WTC11 (cell line): ENCODE data around the gene IL13RA2. TPM values are rescaled to one million over a fixed set of nuclear protein-coding genes. Genes with fewer than 3 reads are reported as not detected.

ENCODE experiments used
- ATAC-seq: fragments of 200-7000 bp; cut with Tn5 transposase; 2 replicates; pipeline ENCODE4 v1.10.0; 2021; ENCODE audit warnings: mild to moderate bottlenecking, moderate library complexity
- CTCF ChIA-PET: fragments of 300-600 bp; sonication (Branson Sonifier 250); formaldehyde crosslinking; loops from one replicate; lab custom pipeline; 2021; ENCODE audit warnings: antibody characterized with exemption; lab: Charles Lee
- POLR2A ChIA-PET: fragments of 350-600 bp; sonication (Branson Sonifier 250); formaldehyde crosslinking; loops from one replicate; lab custom pipeline; 2021; ENCODE audit warnings: antibody characterized with exemption; lab: Charles Lee
- DNase-seq: peaks from one replicate; pipeline ENCODE4 v3.0.0; 2021; ENCODE audit warnings: low spot score
- H3K27ac Mint-ChIP-seq: 2 replicates; pipeline ENCODE4 v1.8.0; 2021; ENCODE audit warnings: mixed read lengths
- H3K27me3 Mint-ChIP-seq: 2 replicates; pipeline ENCODE4 v1.8.0; 2021; ENCODE audit warnings: low read depth, mild to moderate bottlenecking, moderate library complexity, mixed read lengths
- H3K36me3 Mint-ChIP-seq: 2 replicates; pipeline ENCODE4 v1.8.0; 2021; ENCODE audit warnings: mixed read lengths
- H3K4me1 Mint-ChIP-seq: 2 replicates; pipeline ENCODE4 v1.8.0; 2022; ENCODE audit warnings: mixed read lengths
- H3K4me3 Mint-ChIP-seq: 2 replicates; pipeline ENCODE4 v1.8.0; 2021; ENCODE audit warnings: mild to moderate bottlenecking, moderate library complexity, mixed read lengths
- H3K9me3 Mint-ChIP-seq: 2 replicates; pipeline ENCODE4 v1.8.0; 2021; ENCODE audit warnings: mixed read lengths
- ARID4B ChIP-seq: sonication (generic); formaldehyde crosslinking; IDR thresholded peaks from 2 replicates; pipeline ENCODE4 v1.8.0; 2023; ENCODE audit warnings: missing genetic modification reagents, mild to moderate bottlenecking, borderline replicate concordance
- CREB1 ChIP-seq: sonication (generic); formaldehyde crosslinking; IDR thresholded peaks from 2 replicates; pipeline ENCODE4 v1.8.0; 2023; ENCODE audit warnings: mild to moderate bottlenecking, missing genetic modification reagents
- CREM ChIP-seq: sonication (generic); formaldehyde crosslinking; IDR thresholded peaks from 2 replicates; pipeline ENCODE4 v1.8.1; 2022; ENCODE audit warnings: mild to moderate bottlenecking, missing genetic modification reagents, moderate library complexity
- FOXP1 ChIP-seq: sonication (generic); formaldehyde crosslinking; IDR thresholded peaks from 2 replicates; pipeline ENCODE4 v1.8.0; 2022; ENCODE audit warnings: missing genetic modification reagents, mild to moderate bottlenecking, moderate library complexity, borderline replicate concordance
- GTF2I ChIP-seq: fragments of 250-450 bp; sonication (Bioruptor Pico); conservative IDR thresholded peaks from 2 replicates; pipeline ENCODE4 v1.4.0; 2021; ENCODE audit warnings: mild to moderate bottlenecking
- JAZF1 ChIP-seq: fragments of 250-450 bp; sonication (Bioruptor Pico); IDR thresholded peaks from 2 replicates; pipeline ENCODE4 v1.9.0; 2021; ENCODE audit warnings: moderate library complexity, mild to moderate bottlenecking, inconsistent platforms
- KAT7 ChIP-seq: sonication (generic); formaldehyde crosslinking; IDR thresholded peaks from 2 replicates; pipeline ENCODE4 v1.8.1; 2023; ENCODE audit warnings: missing genetic modification reagents, mild to moderate bottlenecking, borderline replicate concordance
- MAX ChIP-seq: sonication (generic); formaldehyde crosslinking; IDR thresholded peaks from 2 replicates; pipeline ENCODE4 v1.8.0; 2022; ENCODE audit warnings: mild to moderate bottlenecking, missing genetic modification reagents
- MXD4 ChIP-seq: fragments of 250-450 bp; sonication (Bioruptor Pico); IDR thresholded peaks from 2 replicates; pipeline ENCODE4 v1.8.0; 2021; ENCODE audit warnings: mild to moderate bottlenecking, moderate library complexity, borderline replicate concordance
- NFATC4 ChIP-seq: fragments of 250-450 bp; sonication (Bioruptor Pico); IDR thresholded peaks from 2 replicates; pipeline ENCODE4 v1.9.0; 2021; ENCODE audit warnings: mild to moderate bottlenecking
- NFE2L1 ChIP-seq: sonication (generic); formaldehyde crosslinking; IDR thresholded peaks from 2 replicates; pipeline ENCODE4 v1.8.1; 2023; ENCODE audit warnings: missing genetic modification reagents
- NR1H2 ChIP-seq: sonication (generic); formaldehyde crosslinking; IDR thresholded peaks from 2 replicates; pipeline ENCODE4 v1.9.0; 2021; ENCODE audit warnings: mild to moderate bottlenecking, moderate library complexity, missing genetic modification reagents
- PRRX2 ChIP-seq: fragments of 250-450 bp; sonication (Bioruptor Pico); IDR thresholded peaks from 2 replicates; pipeline ENCODE4 v1.8.0; 2021; ENCODE audit warnings: mild to moderate bottlenecking
- SOX15 ChIP-seq: fragments of 250-450 bp; sonication (Bioruptor Pico); IDR thresholded peaks from 2 replicates; pipeline ENCODE4 v1.9.0; 2021; ENCODE audit warnings: mild to moderate bottlenecking
- SP1 ChIP-seq: sonication (generic); formaldehyde crosslinking; conservative IDR thresholded peaks from 2 replicates; pipeline ENCODE4 v1.8.1; 2022; ENCODE audit warnings: missing genetic modification reagents
- TEAD1 ChIP-seq: sonication (generic); formaldehyde crosslinking; IDR thresholded peaks from 2 replicates; pipeline ENCODE4 v1.8.0; 2022; ENCODE audit warnings: mild to moderate bottlenecking, missing genetic modification reagents
- TEAD4 ChIP-seq: sonication (generic); formaldehyde crosslinking; IDR thresholded peaks from 2 replicates; pipeline ENCODE4 v1.8.0; 2022; ENCODE audit warnings: mild to moderate bottlenecking, missing genetic modification reagents
- USF1 ChIP-seq: sonication (generic); formaldehyde crosslinking; IDR thresholded peaks from 2 replicates; pipeline ENCODE4 v1.8.0; 2022; ENCODE audit warnings: mild to moderate bottlenecking, missing genetic modification reagents
- ZBTB21 ChIP-seq: sonication (generic); formaldehyde crosslinking; IDR thresholded peaks from 2 replicates; pipeline ENCODE4 v1.8.1; 2023; ENCODE audit warnings: mild to moderate bottlenecking, missing genetic modification reagents, borderline replicate concordance
- ZNF219 ChIP-seq: sonication (generic); formaldehyde crosslinking; IDR thresholded peaks from 2 replicates; pipeline ENCODE4 v1.8.0; 2023; ENCODE audit warnings: missing genetic modification reagents, mild to moderate bottlenecking, borderline replicate concordance
- ZNF396 ChIP-seq: fragments of 250-450 bp; sonication (Bioruptor Pico); IDR thresholded peaks from 2 replicates; pipeline ENCODE4 v1.8.0; 2021; ENCODE audit warnings: mild to moderate bottlenecking, moderate library complexity, borderline replicate concordance
- total RNA-seq: library from RNA; stranded (reverse); gene quantifications from 3 replicates; pipeline ENCODE4 v1.2.3, GENCODE V29; 2021

Gene IL13RA2
- total RNA-seq, 1 experiment from 2014 or later, result not detected

GRCh38 chrX:115058276-115058675 is 40.9 kb upstream of the IL13RA2 start (continued):
- no peak for TF ChIP-seq MAX (CRISPR knock-in tag)

- ChIA-PET CTCF (no interaction called here), POLR2A (no interaction called here)
- H3K9me3 Mint-ChIP-seq, result no peaks in the 10 kb centered on the region
- no peaks in the 10 kb centered on the region for H3K36me3 Mint-ChIP-seq
- ATAC-seq (no peak), DNase-seq (no peak)
- no peak overlapping the region for H3K27ac Mint-ChIP-seq
- peaks cover 44% of the 10 kb centered on the region for H3K27me3 Mint-ChIP-seq
- no peaks in the 10 kb centered on the region for H3K4me1 Mint-ChIP-seq
- no peak for TF ChIP-seq ARID4B (CRISPR knock-in tag)
- no peak for TF ChIP-seq FOXP1 (CRISPR knock-in tag)
- TF ChIP-seq TEAD1 (CRISPR knock-in tag), result no peak
- TF ChIP-seq SP1 (CRISPR knock-in tag), result no peak
- TF ChIP-seq PRRX2 (CRISPR knock-in tag), result no peak
- TF ChIP-seq KAT7 (CRISPR knock-in tag), result no peak
- TF ChIP-seq JAZF1 (CRISPR knock-in tag), result no peak
- no peak for TF ChIP-seq ZNF396
- TF ChIP-seq NFE2L1 (CRISPR knock-in tag), result no peak
- no peak for TF ChIP-seq ZBTB21 (CRISPR knock-in tag)
- TF ChIP-seq NR1H2 (CRISPR knock-in tag), result no peak
- TF ChIP-seq TEAD4 (CRISPR knock-in tag), result no peak
- TF ChIP-seq GTF2I (CRISPR knock-in tag), result no peak
- TF ChIP-seq CREM (CRISPR knock-in tag), result no peak
- H3K4me3 Mint-ChIP-seq, result no peak overlapping the region
Observed at GRCh38 chrX:115054876-115055275, 37.5 kb upstream of the IL13RA2 start.

- H3K4me1 Mint-ChIP-seq, result no peaks in the 10 kb centered on the region
- no peaks in the 10 kb centered on the region for H3K9me3 Mint-ChIP-seq
- H3K27ac Mint-ChIP-seq, result no peak overlapping the region
- no peak for ATAC-seq
- ChIA-PET CTCF (no interaction called here), POLR2A (no interaction called here)
- H3K36me3 Mint-ChIP-seq, result no peaks in the 10 kb centered on the region
- TF ChIP-seq CREB1 (CRISPR knock-in tag), result no peak
- no peak for TF ChIP-seq SOX15 (CRISPR knock-in tag)
- no peak overlapping the region for H3K4me3 Mint-ChIP-seq
- peaks cover 38% of the 10 kb centered on the region for H3K27me3 Mint-ChIP-seq
- no peak for DNase-seq
Observed at GRCh38 chrX:115053223-115053622, 35.8 kb upstream of the IL13RA2 start.

- CTCF ChIA-PET, result no interaction called here
- Mint-ChIP-seq H3K4me3 (no peak overlapping the region), H3K27ac (no peak overlapping the region), H3K36me3 (no peaks in the 10 kb centered on the region), H3K9me3 (no peaks in the 10 kb centered on the region), H3K27me3 (peaks cover 21% of the 10 kb centered on the region), H3K4me1 (no peaks in the 10 kb centered on the region)
- ATAC-seq (no peak), DNase-seq (no peak)
- POLR2A ChIA-PET, result no interaction called here
- TF ChIP-seq FOXP1 (CRISPR knock-in tag) (no peak), MXD4 (CRISPR knock-in tag) (no peak), USF1 (CRISPR knock-in tag) (no peak), NFATC4 (CRISPR knock-in tag) (no peak), ZNF219 (no peak), MAX (CRISPR knock-in tag) (no peak)
Observed at GRCh38 chrX:115047715-115048114, 30.3 kb upstream of the IL13RA2 start.
